HUDEP-2 (cell line): Measurements from ENCODE around the gene OAS1.
"Not testable (repeated sequence)": the region's sequence is repeated elsewhere in the genome, so short reads cannot be mapped to it uniquely, and the experiment has no call there.

Experiments
- DNase-seq, 76 experiments: peaks; one replicate each; lab custom pipeline; 2025; ENCODE audit not compliant: unreplicated experiment in 76 of 76; lab: John Stamatoyannopoulos, UW

Gene OAS1

GRCh38 chr12:112898380-112898779, 8.4 kb upstream of the OAS1 start:
- no peak for DNase-seq

GRCh38 chr12:112900298-112901145, 6.2 kb upstream of the OAS1 start:
- DNase-seq: peak in 9 of 76 experiments; percentile 2 to 20 (median 5)

GRCh38 chr12:112901271-112901670, 5.5 kb upstream of the OAS1 start:
- no peak for DNase-seq

- DNase-seq: no peak
Measured at GRCh38 chr12:112904571-112904970, 2.2 kb upstream of the OAS1 start.

- DNase-seq: peak in 2 of 76 experiments; percentile 0 to 3
Measured at GRCh38 chr12:112905451-112906089, 1.2 kb upstream of the OAS1 start.

GRCh38 chr12:112907415-112908157, 824 bp downstream of the OAS1 start:
- DNase-seq: no peak

GRCh38 chr12:112908548-112908947, 1.8 kb downstream of the OAS1 start:
- no peak for DNase-seq

GRCh38 chr12:112909693-112910092, 2.9 kb downstream of the OAS1 start:
- no peak for DNase-seq

- DNase-seq: no peak
Measured at GRCh38 chr12:112913038-112913688, 6.4 kb downstream of the OAS1 start.

- not testable (repeated sequence) for DNase-seq
Measured at GRCh38 chr12:112913888-112914287, 7.1 kb downstream of the OAS1 start.

GRCh38 chr12:112916270-112916669, 9.5 kb downstream of the OAS1 start:
- DNase-seq: no peak

GRCh38 chr12:112919121-112919520, 12.4 kb downstream of the OAS1 start:
- DNase-seq: no peak

- DNase-seq: no peak
Measured at GRCh38 chr12:112924986-112925385, 18.2 kb downstream of the OAS1 start.

- DNase-seq: not testable (repeated sequence)
Measured at GRCh38 chr12:112926416-112927033, 19.8 kb downstream of the OAS1 start.

- no peak for DNase-seq
Measured at GRCh38 chr12:112927475-112927874, 20.7 kb downstream of the OAS1 start.

GRCh38 chr12:112927925-112928324, 21.2 kb downstream of the OAS1 start:
- no peak for DNase-seq

GRCh38 chr12:112928978-112929377, 22.2 kb downstream of the OAS1 start:
- no peak for DNase-seq

GRCh38 chr12:112929715-112930114, 23.0 kb downstream of the OAS1 start:
- no peak for DNase-seq

GRCh38 chr12:112930350-112930749, 23.6 kb downstream of the OAS1 start:
- DNase-seq: no peak

- DNase-seq: no peak
Measured at GRCh38 chr12:112932485-112933128, 25.8 kb downstream of the OAS1 start.
